H9 (cell line): ENCODE measurements around the gene GRB14. TPM values are rescaled to one million over a fixed set of nuclear protein-coding genes. Genes with fewer than 3 reads are reported as not detected.

ENCODE experiments used
- DNase-seq: peaks from one replicate; pipeline ENCODE4 v3.0.0-alpha.2; 2017
- H2AFZ ChIP-seq: one replicate; pipeline ENCODE4 v1.6.1; 2013; ENCODE audit warnings: mild to moderate bottlenecking, low read length, control low read depth, moderate library complexity
- H2AK5ac ChIP-seq: 2 replicates; pipeline ENCODE4 v1.6.1; 2013; ENCODE audit warnings: low read length, control low read depth, mixed read lengths; ENCODE audit not compliant: insufficient read length
- H2BK120ac ChIP-seq: one replicate; pipeline ENCODE4 v1.6.1; 2013; ENCODE audit warnings: low read depth, mild to moderate bottlenecking, low read length, control low read depth, inconsistent platforms; ENCODE audit not compliant: poor library complexity, severe bottlenecking
- H2BK12ac ChIP-seq: 2 replicates; pipeline ENCODE4 v1.6.1; 2013; ENCODE audit warnings: low read length, control low read depth, mixed read lengths, low read depth; ENCODE audit not compliant: insufficient read length
- H2BK15ac ChIP-seq: 2 replicates; pipeline ENCODE4 v1.6.1; 2013; ENCODE audit warnings: low read depth, low read length, control low read depth
- H2BK20ac ChIP-seq: one replicate; pipeline ENCODE4 v1.6.1; 2013; ENCODE audit warnings: low read depth, mild to moderate bottlenecking, low read length, control low read depth, inconsistent platforms; ENCODE audit not compliant: poor library complexity, severe bottlenecking
- H2BK5ac ChIP-seq: 2 replicates; pipeline ENCODE4 v1.6.1; 2013; ENCODE audit warnings: low read length, control low read depth, mixed read lengths; ENCODE audit not compliant: insufficient read length
- H3K14ac ChIP-seq: 2 replicates; pipeline ENCODE4 v1.6.1; 2013; ENCODE audit warnings: low read length, control low read depth; ENCODE audit not compliant: insufficient read depth
- H3K18ac ChIP-seq: 2 replicates; pipeline ENCODE4 v1.6.1; 2013; ENCODE audit warnings: low read depth, mild to moderate bottlenecking, mixed read lengths, low read length, control low read depth; ENCODE audit not compliant: insufficient read length
- H3K23ac ChIP-seq: 2 replicates; pipeline ENCODE4 v1.6.1; 2013; ENCODE audit warnings: low read length, control low read depth, mixed read lengths, low read depth; ENCODE audit not compliant: insufficient read length
- H3K23me2 ChIP-seq: 2 replicates; pipeline ENCODE4 v1.6.1; 2013; ENCODE audit warnings: low read depth, mild to moderate bottlenecking, mixed read lengths, low read length, control low read depth; ENCODE audit not compliant: insufficient read length, poor library complexity, severe bottlenecking
- H3K27ac ChIP-seq: 2 replicates; pipeline ENCODE4 v1.5.1; 2013; ENCODE audit warnings: low read length, control low read depth, mixed read lengths, low read depth; ENCODE audit not compliant: insufficient read length
- H3K27me3 ChIP-seq: 2 replicates; pipeline ENCODE4 v1.6.1; 2013; ENCODE audit warnings: low read length, control low read depth, inconsistent platforms; ENCODE audit not compliant: insufficient read depth
- H3K4ac ChIP-seq: 2 replicates; pipeline ENCODE4 v1.6.1; 2013; ENCODE audit warnings: low read depth, mild to moderate bottlenecking, control low read depth, inconsistent platforms, low read length, moderate library complexity
- H3K4me1 ChIP-seq: 2 replicates; pipeline ENCODE4 v1.6.1; 2013; ENCODE audit warnings: low read length, control low read depth, inconsistent platforms; ENCODE audit not compliant: insufficient read depth
- H3K4me2 ChIP-seq: 2 replicates; pipeline ENCODE4 v1.6.1; 2013; ENCODE audit warnings: low read length, control low read depth, mixed read lengths; ENCODE audit not compliant: insufficient read length, insufficient read depth
- H3K56ac ChIP-seq: 2 replicates; pipeline ENCODE4 v1.6.1; 2013; ENCODE audit warnings: low read depth, mild to moderate bottlenecking, mixed read lengths, low read length, control low read depth; ENCODE audit not compliant: insufficient read length
- H3K79me1 ChIP-seq: 2 replicates; pipeline ENCODE4 v1.6.1; 2013; ENCODE audit warnings: low read depth, mild to moderate bottlenecking, moderate library complexity, low read length, control low read depth, inconsistent platforms; ENCODE audit not compliant: insufficient read depth, poor library complexity, severe bottlenecking
- H3K79me2 ChIP-seq: 2 replicates; pipeline ENCODE4 v1.6.1; 2013; ENCODE audit warnings: low read length, control low read depth, inconsistent platforms; ENCODE audit not compliant: insufficient read depth
- H3K9ac ChIP-seq: 2 replicates; pipeline ENCODE4 v1.6.1; 2013; ENCODE audit warnings: low read length, control low read depth, mixed read lengths; ENCODE audit not compliant: insufficient read length; ENCODE audit errors: extremely low read depth
- H3K9me3 ChIP-seq: one replicate; pipeline ENCODE4 v1.6.1; 2013; ENCODE audit warnings: low read depth, low read length, inconsistent platforms; ENCODE audit not compliant: control insufficient read depth
- H3T11ph ChIP-seq: one replicate; pipeline ENCODE4 v1.6.1; 2013; ENCODE audit warnings: mild to moderate bottlenecking, low read length, control low read depth, inconsistent platforms
- H4K20me1 ChIP-seq: one replicate; pipeline ENCODE4 v1.6.1; 2013; ENCODE audit not compliant: control insufficient read depth, insufficient read length, insufficient read depth
- H4K5ac ChIP-seq: 2 replicates; pipeline ENCODE4 v1.6.1; 2013; ENCODE audit warnings: low read depth, mild to moderate bottlenecking, mixed read lengths, low read length, control low read depth; ENCODE audit not compliant: insufficient read length
- H4K8ac ChIP-seq: replicated peaks from 2 replicates; pipeline ENCODE4 v1.6.1; 2013; ENCODE audit warnings: low read length, control low read depth, mixed read lengths, low read depth; ENCODE audit not compliant: insufficient read length
- H4K91ac ChIP-seq: 2 replicates; pipeline ENCODE4 v1.6.1; 2013; ENCODE audit warnings: low read depth, mild to moderate bottlenecking, moderate library complexity, mixed read lengths, low read length, control low read depth; ENCODE audit not compliant: insufficient read length
- H3K27ac Mint-ChIP-seq, 3 experiments: 2 replicates in 2 of 3; 3 replicates in 1 of 3; pipeline ENCODE4 v1.8.0; 2020 to 2021; ENCODE audit warnings: mixed read lengths in 3 of 3, mild to moderate bottlenecking in 1 of 3, moderate library complexity in 1 of 3
- H3K27me3 Mint-ChIP-seq: 2 replicates; pipeline ENCODE4 v1.8.0; 2021; ENCODE audit warnings: low read depth, mild to moderate bottlenecking, moderate library complexity, mixed read lengths
- H3K36me3 Mint-ChIP-seq, 3 experiments: 2 replicates in 2 of 3; 3 replicates in 1 of 3; pipeline ENCODE4 v1.8.0; 2020 to 2021; ENCODE audit warnings: low read depth in 3 of 3, mixed read lengths in 3 of 3; ENCODE audit not compliant: insufficient read depth in 1 of 3
- H3K4me1 Mint-ChIP-seq, 2 experiments: 2 replicates each; pipeline ENCODE4 v1.8.0; 2020; ENCODE audit warnings: mixed read lengths in 2 of 2
- H3K4me3 Mint-ChIP-seq, 2 experiments: 2 replicates in 1 of 2; 3 replicates in 1 of 2; pipeline ENCODE4 v1.8.0; 2020 to 2021; ENCODE audit warnings: mild to moderate bottlenecking in 2 of 2, mixed read lengths in 2 of 2, moderate library complexity in 1 of 2
- H3K9me3 Mint-ChIP-seq, 2 experiments: 2 replicates in 1 of 2; 3 replicates in 1 of 2; pipeline ENCODE4 v1.8.0; 2020; ENCODE audit warnings: mild to moderate bottlenecking in 2 of 2, mixed read lengths in 2 of 2, moderate library complexity in 1 of 2
- CTCF ChIP-seq: fragments of 200-600 bp; sonication (generic); conservative IDR thresholded peaks from 3 replicates; pipeline ENCODE4 v1.8.0; 2021; ENCODE audit warnings: antibody characterized with exemption, mild to moderate bottlenecking
- WGBS: extraction: QIAGEN DNeasy Blood & Tissue Kit; methylation state at CpG from one replicate; pipeline ENCODE4 v1.1.7; 2013; ENCODE audit warnings: missing lambda C conversion rate, low lambda C conversion rate, mixed read lengths; ENCODE audit not compliant: insufficient read length; ENCODE audit errors: extremely low coverage; 5-methylcytosine and 5-hydroxymethylcytosine counted together
- total RNA-seq: library from RNA; stranded (reverse); gene quantifications from 2 replicates; pipeline ENCODE4 v1.2.1, GENCODE V29; 2021

Gene GRB14
- total RNA-seq, 1 experiment from 2014 or later: 7.6 TPM

GRCh38 chr2:164568317-164568716 is 53.0 kb downstream of the GRB14 start:
- H3K14ac ChIP-seq: no peak overlapping the region
- Mint-ChIP-seq H3K36me3 (no peaks in the 10 kb centered on the region; a peak in 1 of 7 replicates), H3K9me3 (no peaks in the 10 kb centered on the region), H3K27me3 (no peaks in the 10 kb centered on the region), H3K27ac (no peak overlapping the region), H3K4me1 (no peaks in the 10 kb centered on the region), H3K4me3 (no peak overlapping the region)
- no peak overlapping the region for H2AK5ac ChIP-seq
- H3K4ac ChIP-seq: no peak overlapping the region
- H3K23me2 ChIP-seq: no peaks in the 10 kb centered on the region
- H2AFZ ChIP-seq: no peak overlapping the region
- no peak overlapping the region for H2BK120ac ChIP-seq
- H3K4me2 ChIP-seq: no peak overlapping the region
- H2BK20ac ChIP-seq: no peak overlapping the region
- H2BK12ac ChIP-seq: no peak overlapping the region
- no peak overlapping the region for H3T11ph ChIP-seq
- H2BK15ac ChIP-seq: no peak overlapping the region
- no peaks in the 10 kb centered on the region for H3K27me3 ChIP-seq
- H3K9ac ChIP-seq: no peak overlapping the region
- H3K79me2 ChIP-seq: no peaks in the 10 kb centered on the region
- H4K8ac ChIP-seq: no peak overlapping the region
- H3K56ac ChIP-seq: no peak overlapping the region
- no CpG with 5 or more reads among the region's 5 CpGs for WGBS
- H4K5ac ChIP-seq: no peak overlapping the region
- DNase-seq: no peak
- no peak overlapping the region for H2BK5ac ChIP-seq
- no peaks in the 10 kb centered on the region for H4K20me1 ChIP-seq
- no peaks in the 10 kb centered on the region for H3K9me3 ChIP-seq
- no peak overlapping the region for H3K23ac ChIP-seq
- no peak overlapping the region for H4K91ac ChIP-seq
- no peak overlapping the region for H3K27ac ChIP-seq
- TF ChIP-seq CTCF: no peak
- no peaks in the 10 kb centered on the region for H3K79me1 ChIP-seq
- no peaks in the 10 kb centered on the region for H3K4me1 ChIP-seq
- no peak overlapping the region for H3K18ac ChIP-seq
